K562 (cell line): ENCODE measurements around the gene GDF2. TPM values are rescaled to one million over a fixed set of nuclear protein-coding genes. Genes with fewer than 3 reads are reported as not detected.

Experiments used
- ATAC-seq: fragments of 200-7000 bp; cut with Tn5 transposase; 3 replicates; pipeline ENCODE4 v1.9.1; 2020; ENCODE audit warnings: moderate library complexity
- BruUV-seq: library from RNA; stranded (reverse); fragments of 400-500 nt; replicated peaks from 2 replicates; lab custom pipeline; 2021; lab: Mats Ljungman, UMichigan
- CTCF ChIA-PET: fragments of 300-600 bp; formaldehyde crosslinking; extraction: SDS; loops from one replicate; lab custom pipeline; 2021; ENCODE audit warnings: low intra/inter-chr PET ratio; lab: Yijun Ruan, JAX
- POLR2A ChIA-PET: fragments of 300-600, 350-650 bp; sonication (Branson Sonifier 250); formaldehyde crosslinking; extraction: SDS; loops from one replicate; lab custom pipeline; 2021; ENCODE audit warnings: antibody characterized with exemption, inconsistent platforms; lab: Yijun Ruan, JAX
- DNase-seq, 4 experiments: peaks; one replicate each; pipeline versions ENCODE4 v3.0.0 to v3.0.0-alpha.2; 2011 to 2018; ENCODE audit warnings: low spot score in 3 of 4, mixed read lengths in 3 of 4; ENCODE audit errors: extremely low read depth in 1 of 4
- FAIRE-seq: peaks from 2 replicates; lab custom pipeline; 2011; peaks lifted over from hg19 to GRCh38; lab: Jason Lieb, UNC
- H2AFZ ChIP-seq: 2 replicates; pipeline ENCODE4 v1.6.0; 2011; ENCODE audit warnings: low read depth, low read length, control low read depth, inconsistent platforms
- H3K27ac ChIP-seq: fragments of 200-600 bp; 3 replicates; pipeline ENCODE4 v1.8.0; 2011; ENCODE audit warnings: low read depth, mild to moderate bottlenecking, control low read depth, inconsistent platforms, low read length, moderate library complexity, mixed read lengths; ENCODE audit errors: extremely low read depth
- H3K27me3 ChIP-seq, 2 experiments: fragments of 300-600 bp in 1 of 2; 2 replicates in 1 of 2; 3 replicates in 1 of 2; pipeline versions ENCODE4 v1.6.0 to v1.8.0; 2011; ENCODE audit warnings: inconsistent platforms in 2 of 2, low read length in 2 of 2, mild to moderate bottlenecking in 1 of 2, mixed read lengths in 1 of 2, moderate library complexity in 1 of 2; ENCODE audit not compliant: control insufficient read depth in 2 of 2, insufficient read depth in 2 of 2
- H3K36me3 ChIP-seq: fragments of 300-600 bp; 3 replicates; pipeline ENCODE4 v1.8.0; 2011; ENCODE audit warnings: mild to moderate bottlenecking, low read length, inconsistent platforms; ENCODE audit not compliant: control insufficient read depth, insufficient read depth
- H3K4me1 ChIP-seq, 2 experiments: fragments of 200-600 bp in 1 of 2; replicated peaks in 1 of 2; 2 replicates in 1 of 2; 3 replicates in 1 of 2; pipeline versions ENCODE4 v1.5.1 to v1.8.0; 2011; ENCODE audit warnings: inconsistent platforms in 2 of 2, low read length in 2 of 2, mild to moderate bottlenecking in 1 of 2, mixed read lengths in 1 of 2, moderate library complexity in 1 of 2; ENCODE audit not compliant: control insufficient read depth in 2 of 2, insufficient read depth in 2 of 2
- H3K4me2 ChIP-seq: 2 replicates; pipeline ENCODE4 v1.6.1; 2011; ENCODE audit warnings: low read length, control low read depth, inconsistent platforms, mixed read lengths; ENCODE audit not compliant: insufficient read depth
- H3K4me3 ChIP-seq: fragments of 200-600 bp; sonication (generic), shearing (Covaris generic); 2 replicates; pipeline ENCODE4 v1.5.1; 2016; ENCODE audit warnings: control low read depth, inconsistent platforms
- H3K79me2 ChIP-seq: fragments of 200-600 bp; 3 replicates; pipeline ENCODE4 v1.8.0; 2011; ENCODE audit warnings: low read length, inconsistent platforms; ENCODE audit not compliant: control insufficient read depth, insufficient read depth
- H3K9ac ChIP-seq, 2 experiments: 2 replicates each; pipeline versions ENCODE4 v1.6.0 to v1.6.1; 2011; ENCODE audit warnings: low read depth in 2 of 2, low read length in 2 of 2, control low read depth in 1 of 2, inconsistent platforms in 1 of 2, mild to moderate bottlenecking in 1 of 2, mixed read lengths in 1 of 2; ENCODE audit not compliant: insufficient read depth in 1 of 2
- H3K9me1 ChIP-seq: one replicate; pipeline ENCODE4 v1.6.0; 2011; ENCODE audit warnings: inconsistent platforms, mild to moderate bottlenecking, low read length, moderate library complexity; ENCODE audit not compliant: control insufficient read depth, insufficient read depth
- H3K9me3 ChIP-seq: replicated peaks from 2 replicates; pipeline ENCODE4 v1.5.1; 2011; ENCODE audit warnings: low read depth, low read length, inconsistent platforms; ENCODE audit not compliant: control insufficient read depth, insufficient read depth
- H4K20me1 ChIP-seq: replicated peaks from 2 replicates; pipeline ENCODE4 v1.6.1; 2011; ENCODE audit warnings: low read length, inconsistent platforms, mixed read lengths; ENCODE audit not compliant: control insufficient read depth, insufficient read depth
- ASH1L ChIP-seq: fragments of 450-650 bp; IDR thresholded peaks from 2 replicates; pipeline ENCODE4 v1.6.1; 2018; ENCODE audit warnings: borderline replicate concordance, mild to moderate bottlenecking, low read depth; ENCODE audit not compliant: partially characterized antibody
- CHAMP1 ChIP-seq: fragments of 450-650 bp; IDR thresholded peaks from 2 replicates; pipeline ENCODE4 v1.6.1; 2016; ENCODE audit warnings: mild to moderate bottlenecking
- GTF2E2 ChIP-seq: fragments of 200-800 bp; sonication (Bioruptor generic); IDR thresholded peaks from 2 replicates; pipeline ENCODE4 v1.6.1; 2016; ENCODE audit warnings: missing genetic modification characterization, missing compliant biosample characterization
- RBM17 ChIP-seq: fragments of 200-400 bp; formaldehyde crosslinking; IDR thresholded peaks from 2 replicates; pipeline ENCODE4 v1.6.1; 2017; ENCODE audit warnings: low read depth, mild to moderate bottlenecking, low read length, borderline replicate concordance
- SIN3B ChIP-seq: fragments of 450-650 bp; IDR thresholded peaks from 2 replicates; pipeline ENCODE4 v1.6.1; 2017; ENCODE audit warnings: low read depth, mild to moderate bottlenecking, moderate library complexity
- SLC30A9 ChIP-seq: fragments of 250-450 bp; sonication (Bioruptor Pico); IDR thresholded peaks from 2 replicates; pipeline ENCODE4 v1.8.0; 2022; ENCODE audit warnings: mild to moderate bottlenecking, moderate library complexity
- SMAD1 ChIP-seq: fragments of 150-350 bp; IDR thresholded peaks from 2 replicates; pipeline ENCODE4 v1.6.1; 2014; ENCODE audit warnings: low read length, low read depth; ENCODE audit not compliant: partially characterized antibody
- ZBTB5 ChIP-seq: fragments of 450-650 bp; IDR thresholded peaks from 2 replicates; pipeline ENCODE4 v1.6.1; 2017; ENCODE audit warnings: antibody characterized with exemption
- ZNF518B ChIP-seq: fragments of 250-450 bp; sonication (Bioruptor Pico); IDR thresholded peaks from 2 replicates; pipeline ENCODE4 v1.5.0; 2021; ENCODE audit warnings: mild to moderate bottlenecking, moderate library complexity
- WGBS: fragments of 100-300 bp; shearing (Covaris generic); methylation state at CpG from one replicate; pipeline ENCODE4 v1.1.6; 2016; ENCODE audit warnings: low coverage, mixed read lengths; ENCODE audit not compliant: insufficient coverage; ENCODE audit errors: missing lambda C conversion rate; 5-methylcytosine and 5-hydroxymethylcytosine counted together
- in situ Hi-C: fragments of 300-500 bp; cut with MboI; formaldehyde crosslinking; loops from 4 replicates; pipeline ENCODE4 v1.15.0; 2018; ENCODE audit warnings: inconsistent platforms, mixed read lengths
- intact Hi-C: fragments of 100-400 bp; cut with micrococcal nuclease; formaldehyde crosslinking; loops from 2 replicates; pipeline ENCODE4 v1.14.2; 2022
- polyA plus RNA-seq, 8 experiments: library from polyadenylated mRNA; depleted of rRNA in 4 of 8; stranded (reverse) in 5 of 8; unstranded in 3 of 8; fragments of >200 nt; fragmentation: Nextera tagmentation in 2 of 8; fragmentation: Illumina TruSeq in 1 of 8; extraction: Ambion mirVana in 2 of 8; extraction: Trizol in 1 of 8; gene quantifications; 2 replicates each; pipeline versions ENCODE4 v1.2.1 to v1.2.3, GENCODE V29; 2011 to 2014; ENCODE audit warnings: inconsistent platforms in 1 of 8, missing spikeins in 1 of 8
- total RNA-seq, 7 experiments: library from RNA; depleted of rRNA in 6 of 7; stranded (reverse); fragments of >200 nt in 6 of 7; fragmentation: Illumina TruSeq in 2 of 7; extraction: Trizol in 2 of 7; gene quantifications; 2 replicates each; pipeline versions ENCODE4 v1.2.1 to v1.2.3, GENCODE V29; 2011 to 2021; ENCODE audit warnings: low replicate concordance in 1 of 7
- TF ChIP-seq, protein P1 (sequence below): fragments of 450-650 bp; IDR thresholded peaks from 2 replicates; pipeline ENCODE4 v1.6.1; 2016; ENCODE audit warnings: low read depth, mild to moderate bottlenecking, moderate library complexity

Gene GDF2
- total and polyA plus RNA-seq, 9 of the 15 experiments (the other 6 are each of a cell fraction or from before 2014, with no cell fraction given) = 0.08 to 0.58 (median 0.27) TPM; not detected in 2

DNA sequence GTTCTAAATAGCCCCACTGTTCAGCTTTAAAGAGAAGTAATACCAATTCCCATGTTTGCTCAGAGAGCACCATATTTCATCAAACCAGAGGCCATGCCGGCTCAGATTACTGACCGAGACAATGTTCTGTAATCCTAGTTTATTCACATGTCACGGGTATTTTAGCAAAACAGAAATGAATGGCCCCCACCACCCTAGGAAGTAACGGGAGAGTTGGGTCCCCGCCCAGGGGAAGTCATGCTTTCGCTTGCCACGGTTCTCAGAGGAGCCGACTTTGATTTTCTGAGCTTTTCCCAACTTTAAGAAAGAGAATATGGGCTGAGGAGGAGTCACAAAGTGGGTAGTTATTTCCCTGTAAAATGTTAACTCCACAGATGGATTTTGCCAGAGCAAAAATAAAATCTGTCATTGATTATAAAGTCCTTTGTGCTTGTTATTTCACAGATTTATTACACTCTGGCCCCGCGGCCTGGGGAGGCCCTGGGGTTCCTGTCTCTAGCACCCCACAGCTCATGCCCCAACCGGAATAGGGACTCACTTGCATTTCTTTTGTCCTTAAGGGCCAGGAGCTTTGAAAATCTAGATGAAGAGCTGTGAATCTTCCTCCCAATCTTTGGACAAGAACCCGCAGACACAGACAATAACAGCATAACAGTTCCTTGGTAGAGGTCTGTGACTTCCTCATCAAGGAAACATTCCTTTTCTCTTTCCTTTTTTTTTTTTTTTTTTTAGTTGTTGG is 25.9 kb upstream of the GDF2 start:
- Histone ChIP-seq H3K36me3 (no peaks in the 10 kb centered on the region), H3K27ac (no peak overlapping the region), H3K9me3 (no peaks in the 10 kb centered on the region), H4K20me1 (no peaks in the 10 kb centered on the region), H3K27me3 (peaks cover 42 to 69% of the 10 kb centered on the region in 2 experiments), H3K9me1 (no peaks in the 10 kb centered on the region), H3K4me3 (no peak overlapping the region), H3K4me2 (no peak overlapping the region), H3K4me1 (peaks cover 0 to 7% of the 10 kb centered on the region in 2 experiments; a peak in 1 of 5 replicates), H3K79me2 (no peaks in the 10 kb centered on the region), H3K9ac (no peak overlapping the region), H2AFZ (no peak overlapping the region)
- no peak for FAIRE-seq
- no TSS peak for BruUV-seq
- in situ Hi-C loops = no loop called here
- no peak for DNase-seq
- no peak for TF ChIP-seq RBM17
- no peak for TF ChIP-seq CHAMP1
- TF ChIP-seq, protein P1, sequence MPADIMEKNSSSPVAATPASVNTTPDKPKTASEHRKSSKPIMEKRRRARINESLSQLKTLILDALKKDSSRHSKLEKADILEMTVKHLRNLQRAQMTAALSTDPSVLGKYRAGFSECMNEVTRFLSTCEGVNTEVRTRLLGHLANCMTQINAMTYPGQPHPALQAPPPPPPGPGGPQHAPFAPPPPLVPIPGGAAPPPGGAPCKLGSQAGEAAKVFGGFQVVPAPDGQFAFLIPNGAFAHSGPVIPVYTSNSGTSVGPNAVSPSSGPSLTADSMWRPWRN = no peak
- no peak for TF ChIP-seq ZBTB5
- no peak for TF ChIP-seq SLC30A9 (CRISPR knock-in tag)
- TF ChIP-seq SMAD1 = no peak
- TF ChIP-seq ZNF518B (CRISPR knock-in tag) = no peak
- TF ChIP-seq SIN3B = no peak
- TF ChIP-seq ASH1L = no peak
- no peak for TF ChIP-seq GTF2E2 (tag)
- no peak for ATAC-seq
- ChIA-PET CTCF (no interaction called here), POLR2A (no interaction called here)
- intact Hi-C loops = no loop called here
- 1% methylated on average over 12 of the region's 12 CpGs for WGBS
